HepG2 (cell line): ENCODE results near the gene PRPSAP1. TPM values are rescaled to one million over a fixed set of nuclear protein-coding genes. Genes with fewer than 3 reads are reported as not detected.
A peak's percentile ranks its signal among the peaks of the same experiment; 100 is the strongest.

Experiments used
- AGO1 ChIP-seq: fragments of 200-400 bp; formaldehyde crosslinking; IDR thresholded peaks from 2 replicates; pipeline ENCODE4 v1.6.1; 2017; ENCODE audit warnings: mild to moderate bottlenecking, low read depth, low read length, moderate library complexity; ENCODE audit not compliant: poor library complexity, severe bottlenecking
- AGO2 ChIP-seq: fragments of 200-400 bp; formaldehyde crosslinking; optimal IDR thresholded peaks from 2 replicates; pipeline ENCODE3; 2017; ENCODE audit warnings: mild to moderate bottlenecking, low read depth, low read length, moderate library complexity
- EEA1 ChIP-seq: sonication (generic); formaldehyde crosslinking; IDR thresholded peaks from 2 replicates; pipeline ENCODE4 v1.5.1; 2020; ENCODE audit warnings: mild to moderate bottlenecking, missing genetic modification reagents, borderline replicate concordance
- FOXA3 ChIP-seq: IDR thresholded peaks from 2 replicates; pipeline ENCODE4 v1.6.1; 2016; ENCODE audit warnings: missing genetic modification reagents, missing compliant biosample characterization
- FOXO1 ChIP-seq: sonication (generic); formaldehyde crosslinking; IDR thresholded peaks from 2 replicates; pipeline ENCODE4 v1.4.0; 2020; ENCODE audit warnings: missing genetic modification reagents
- HCFC1 ChIP-seq: fragments of 150-350 bp; IDR thresholded peaks from 2 replicates; pipeline ENCODE4 v1.6.1; 2014; ENCODE audit warnings: low read depth, low read length
- IRF9 ChIP-seq: sonication (generic); formaldehyde crosslinking; IDR thresholded peaks from 2 replicates; pipeline ENCODE4 v1.8.0; 2022; ENCODE audit warnings: missing genetic modification reagents, mild to moderate bottlenecking, borderline replicate concordance
- KDM2A ChIP-seq: sonication (generic); formaldehyde crosslinking; IDR thresholded peaks from 2 replicates; pipeline ENCODE4 v1.4.0; 2020; ENCODE audit warnings: low read depth, missing genetic modification reagents, borderline replicate concordance
- MED13 ChIP-seq: sonication (generic); formaldehyde crosslinking; IDR thresholded peaks from 2 replicates; pipeline ENCODE4 v1.5.0; 2020; ENCODE audit warnings: missing genetic modification reagents
- NFE2L2 ChIP-seq: fragments of 150-350 bp; IDR thresholded peaks from 2 replicates; pipeline ENCODE4 v1.6.1; 2014; ENCODE audit warnings: low read length
- NFYC ChIP-seq: IDR thresholded peaks from 2 replicates; pipeline ENCODE4 v1.6.1; 2016; ENCODE audit warnings: missing genetic modification reagents, missing compliant biosample characterization
- SNAPC5 ChIP-seq: sonication (generic); formaldehyde crosslinking; IDR thresholded peaks from 2 replicates; pipeline ENCODE4 v1.8.1; 2023; ENCODE audit warnings: mild to moderate bottlenecking, missing genetic modification reagents, borderline replicate concordance
- SRY ChIP-seq: sonication (generic); formaldehyde crosslinking; IDR thresholded peaks from 2 replicates; pipeline ENCODE4 v1.8.0; 2022; ENCODE audit warnings: mild to moderate bottlenecking, missing genetic modification reagents
- STAG1 ChIP-seq: sonication (generic); formaldehyde crosslinking; IDR thresholded peaks from 2 replicates; pipeline ENCODE4 v1.4.0; 2020; ENCODE audit warnings: missing genetic modification reagents
- THYN1 ChIP-seq: sonication (generic); formaldehyde crosslinking; IDR thresholded peaks from 2 replicates; pipeline ENCODE4 v1.8.1; 2023; ENCODE audit warnings: low read depth, mild to moderate bottlenecking, moderate library complexity, missing genetic modification reagents, borderline replicate concordance
- ZBTB37 ChIP-seq: sonication (generic); formaldehyde crosslinking; IDR thresholded peaks from 2 replicates; pipeline ENCODE4 v1.4.0; 2020; ENCODE audit warnings: mild to moderate bottlenecking, missing genetic modification reagents
- ZFP36 ChIP-seq: fragments of 150-350 bp; IDR thresholded peaks from 2 replicates; pipeline ENCODE4 v1.6.1; 2018; ENCODE audit warnings: borderline replicate concordance, low read length, low read depth; ENCODE audit not compliant: partially characterized antibody
- ZNF101 ChIP-seq: sonication (generic); formaldehyde crosslinking; IDR thresholded peaks from 2 replicates; pipeline ENCODE4 v1.4.0; 2020; ENCODE audit warnings: mild to moderate bottlenecking, low read depth, missing genetic modification reagents, borderline replicate concordance
- ZNF17 ChIP-seq: sonication (generic); formaldehyde crosslinking; IDR thresholded peaks from 2 replicates; pipeline ENCODE4 v1.5.0; 2020; ENCODE audit warnings: mild to moderate bottlenecking, missing genetic modification reagents
- ZNF350 ChIP-seq: sonication (generic); formaldehyde crosslinking; IDR thresholded peaks from 2 replicates; pipeline ENCODE4 v1.4.0; 2020; ENCODE audit warnings: mild to moderate bottlenecking, low read depth, missing genetic modification reagents, borderline replicate concordance
- ZNF768 ChIP-seq: sonication (generic); formaldehyde crosslinking; IDR thresholded peaks from 2 replicates; pipeline ENCODE4 v1.4.0; 2020; ENCODE audit warnings: missing genetic modification reagents
- ZSCAN30 ChIP-seq: sonication (generic); formaldehyde crosslinking; IDR thresholded peaks from 2 replicates; pipeline ENCODE4 v1.5.0; 2020; ENCODE audit warnings: mild to moderate bottlenecking, missing genetic modification reagents
- polyA plus RNA-seq, 8 experiments: library from polyadenylated mRNA; depleted of rRNA in 3 of 8; stranded (reverse) in 7 of 8; unstranded in 1 of 8; fragments of >200 nt; fragmentation: Illumina TruSeq in 4 of 8; extraction: Trizol in 4 of 8; gene quantifications; 2 replicates each; pipeline versions ENCODE4 v1.2.1 to v1.2.3, GENCODE V29; 2011 to 2016; ENCODE audit warnings: low read depth in 4 of 8, missing spikeins in 1 of 8, mixed read lengths in 1 of 8; ENCODE audit not compliant: insufficient read depth in 1 of 8
- total RNA-seq, 5 experiments: library from RNA; depleted of rRNA; stranded (reverse); fragments of >200 nt; fragmentation: Illumina TruSeq; extraction: Trizol; gene quantifications; 2 replicates each; pipeline ENCODE4 v1.2.3, GENCODE V29; 2016; ENCODE audit warnings: low read depth in 1 of 5
- TF ChIP-seq, protein P1 (sequence below): sonication (generic); formaldehyde crosslinking; IDR thresholded peaks from 2 replicates; pipeline ENCODE4 v1.4.0; 2020; ENCODE audit warnings: mild to moderate bottlenecking, missing genetic modification reagents
- TF ChIP-seq, protein P2 (sequence below): sonication (generic); formaldehyde crosslinking; IDR thresholded peaks from 2 replicates; pipeline ENCODE4 v1.4.0; 2020; ENCODE audit warnings: missing genetic modification reagents

PRPSAP1 gene
- total and polyA plus RNA-seq, 2 of the 13 experiments (the other 11 are each of a cell fraction or from before 2014, with no cell fraction given): 91.1 to 314 TPM

GRCh38 chr17:76388966-76389888 is 35.5 kb upstream of the PRPSAP1 start (continued):
- TF ChIP-seq SNAPC5 (CRISPR knock-in tag) (no peak), ZBTB37 (CRISPR knock-in tag) (no peak), ZFP36 (no peak), FOXO1 (peak; percentile 15; the same call in 1 of the 2 replicates), IRF9 (CRISPR knock-in tag) (0 out of 2 replicates have a peak, but pooled peaks have one; percentile 9), MED13 (no peak), FOXA3 (CRISPR knock-in tag) (peak; percentile 5; the same call in 1 of the 2 replicates), KDM2A (no peak; the same call in none of the 2 replicates), ZNF350 (0 out of 2 replicates have a peak, but pooled peaks have one; percentile 8), NFYC (no peak), AGO2 (peak; percentile 96), ZNF768 (CRISPR knock-in tag) (peak; percentile 29; the same call in 1 of the 2 replicates), NFE2L2 (no peak), ZSCAN30 (CRISPR knock-in tag) (no peak), EEA1 (CRISPR knock-in tag) (no peak), ZNF17 (no peak), AGO1 (peak; percentile 87), HCFC1 (no peak), THYN1 (no peak), ZNF101 (CRISPR knock-in tag) (no peak), STAG1 (CRISPR knock-in tag) (no peak), SRY (no peak)
- TF ChIP-seq, protein P1, sequence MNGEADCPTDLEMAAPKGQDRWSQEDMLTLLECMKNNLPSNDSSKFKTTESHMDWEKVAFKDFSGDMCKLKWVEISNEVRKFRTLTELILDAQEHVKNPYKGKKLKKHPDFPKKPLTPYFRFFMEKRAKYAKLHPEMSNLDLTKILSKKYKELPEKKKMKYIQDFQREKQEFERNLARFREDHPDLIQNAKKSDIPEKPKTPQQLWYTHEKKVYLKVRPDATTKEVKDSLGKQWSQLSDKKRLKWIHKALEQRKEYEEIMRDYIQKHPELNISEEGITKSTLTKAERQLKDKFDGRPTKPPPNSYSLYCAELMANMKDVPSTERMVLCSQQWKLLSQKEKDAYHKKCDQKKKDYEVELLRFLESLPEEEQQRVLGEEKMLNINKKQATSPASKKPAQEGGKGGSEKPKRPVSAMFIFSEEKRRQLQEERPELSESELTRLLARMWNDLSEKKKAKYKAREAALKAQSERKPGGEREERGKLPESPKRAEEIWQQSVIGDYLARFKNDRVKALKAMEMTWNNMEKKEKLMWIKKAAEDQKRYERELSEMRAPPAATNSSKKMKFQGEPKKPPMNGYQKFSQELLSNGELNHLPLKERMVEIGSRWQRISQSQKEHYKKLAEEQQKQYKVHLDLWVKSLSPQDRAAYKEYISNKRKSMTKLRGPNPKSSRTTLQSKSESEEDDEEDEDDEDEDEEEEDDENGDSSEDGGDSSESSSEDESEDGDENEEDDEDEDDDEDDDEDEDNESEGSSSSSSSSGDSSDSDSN (CRISPR knock-in tag): no peak
- TF ChIP-seq, protein P2, sequence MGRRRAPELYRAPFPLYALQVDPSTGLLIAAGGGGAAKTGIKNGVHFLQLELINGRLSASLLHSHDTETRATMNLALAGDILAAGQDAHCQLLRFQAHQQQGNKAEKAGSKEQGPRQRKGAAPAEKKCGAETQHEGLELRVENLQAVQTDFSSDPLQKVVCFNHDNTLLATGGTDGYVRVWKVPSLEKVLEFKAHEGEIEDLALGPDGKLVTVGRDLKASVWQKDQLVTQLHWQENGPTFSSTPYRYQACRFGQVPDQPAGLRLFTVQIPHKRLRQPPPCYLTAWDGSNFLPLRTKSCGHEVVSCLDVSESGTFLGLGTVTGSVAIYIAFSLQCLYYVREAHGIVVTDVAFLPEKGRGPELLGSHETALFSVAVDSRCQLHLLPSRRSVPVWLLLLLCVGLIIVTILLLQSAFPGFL: no peak
